ENCODE measurements around the gene SLC38A3.

SLC38A3 gene

GRCh38 chr3:50269977-50270413 lies 64.9 kb downstream of the SLC38A3 start:
- no peak for DNase-seq

GRCh38 chr3:50270422-50271224 lies 65.6 kb downstream of the SLC38A3 start:
- DNase-seq: no peak

Measured in NCI-H2227 treated with DMSO at 0.1 percent for 48 hours (cell line).